ENCODE data around the gene LIX1. TPM values are rescaled to one million over a fixed set of nuclear protein-coding genes. Genes with fewer than 3 reads are reported as not detected.
A peak's percentile ranks its signal among the peaks of the same experiment; 100 is the strongest.
"Not testable (repeated sequence)": the region's sequence is repeated elsewhere in the genome, so short reads cannot be mapped to it uniquely, and the experiment has no call there.

LIX1 gene
- total and polyA plus RNA-seq, 5 donors from 2014 or later: not detected

DNA sequence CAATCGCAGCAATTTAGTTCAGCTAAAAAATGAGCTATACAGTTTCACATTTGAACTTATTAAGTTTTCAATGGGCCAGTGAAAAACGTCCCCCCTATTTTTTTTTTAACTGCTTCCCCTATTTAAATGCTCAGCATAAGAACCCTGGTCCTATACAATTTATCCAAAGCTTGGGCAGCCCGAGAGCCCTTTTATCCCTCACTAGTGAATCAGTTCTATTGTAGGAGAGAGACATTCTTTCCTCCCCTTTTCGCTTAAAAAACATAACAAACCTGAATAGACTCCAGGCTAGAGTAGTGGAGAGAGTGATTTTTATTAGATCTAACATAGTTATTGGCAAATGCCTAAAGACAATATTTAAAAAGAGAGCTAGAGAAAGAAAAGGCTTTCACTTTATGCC, 1.4 kb downstream of the LIX1 start:
- Histone ChIP-seq H3K27ac (ENCODE audit: insufficient read depth, low read length, poor library complexity, severe bottlenecking) (no peak overlapping the region), H3K4me3 (ENCODE audit: low read depth, low read length) (no peak overlapping the region), H3K36me3 (ENCODE audit: control insufficient read depth, insufficient read depth, low read length) (no peaks in the 10 kb centered on the region), H3K4me1 (ENCODE audit: control insufficient read depth, insufficient read depth, low read length, poor library complexity, severe bottlenecking) (no peaks in the 10 kb centered on the region), H3K9me3 (ENCODE audit: control insufficient read depth in 2 of 2, low read length in 2 of 2) (no peaks in the 10 kb centered on the region), H3K27me3 (ENCODE audit: control insufficient read depth, insufficient read depth, low read length) (peaks cover 15% of the 10 kb centered on the region)
- ATAC-seq (ENCODE audit: low read depth in 2 of 2) (no peak), DNase-seq (no peak)
- H3K4me3 Mint-ChIP-seq: no peak overlapping the region
- H3K4me1 Mint-ChIP-seq: no peaks in the 10 kb centered on the region
- no peaks in the 10 kb centered on the region for H3K36me3 Mint-ChIP-seq
- H3K9me3 Mint-ChIP-seq: peaks cover 0 to 3% (median 0%) of the 10 kb centered on the region in 7 donors
- peaks cover 39% of the 10 kb centered on the region for H3K27me3 Mint-ChIP-seq
- no peak overlapping the region for H3K27ac Mint-ChIP-seq

DNA sequence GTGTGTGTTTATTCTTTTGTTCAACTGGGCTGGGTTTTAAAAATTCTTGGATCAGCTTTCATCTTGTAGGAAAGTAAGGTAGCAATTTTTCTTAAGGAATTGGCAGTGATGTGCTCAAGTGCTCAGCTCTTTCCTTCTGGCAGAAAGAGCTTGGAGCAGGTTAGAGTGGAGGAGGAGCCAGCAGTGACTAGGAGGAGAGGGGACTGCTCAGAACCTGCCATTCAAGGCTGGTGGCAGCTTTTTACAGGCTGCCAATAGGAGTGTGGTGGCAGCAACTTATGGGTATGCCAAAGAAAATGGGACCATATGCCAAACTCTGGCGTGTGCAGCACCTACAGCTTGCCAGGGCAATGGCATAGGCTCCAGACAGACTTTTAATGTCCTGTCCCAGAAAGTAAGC, 2.2 kb downstream of the LIX1 start:
- H3K36me3 ChIP-seq (ENCODE audit: control insufficient read depth, insufficient read depth, low read length); H3K4me3 Mint-ChIP-seq; H3K4me3 ChIP-seq (ENCODE audit: low read depth, low read length); H3K27ac Mint-ChIP-seq; H3K27ac ChIP-seq (ENCODE audit: insufficient read depth, low read length, poor library complexity, severe bottlenecking); ATAC-seq (ENCODE audit: low read depth in 2 of 2); H3K4me1 ChIP-seq (ENCODE audit: control insufficient read depth, insufficient read depth, low read length, poor library complexity, severe bottlenecking); H3K36me3 Mint-ChIP-seq; H3K9me3 Mint-ChIP-seq; H3K9me3 ChIP-seq (ENCODE audit: control insufficient read depth in 2 of 2, low read length in 2 of 2); H3K4me1 Mint-ChIP-seq; DNase-seq: not testable (repeated sequence)
- H3K27me3 ChIP-seq (ENCODE audit: control insufficient read depth, insufficient read depth, low read length): peaks cover 15% of the 10 kb centered on the region
- peaks cover 37% of the 10 kb centered on the region for H3K27me3 Mint-ChIP-seq

DNA sequence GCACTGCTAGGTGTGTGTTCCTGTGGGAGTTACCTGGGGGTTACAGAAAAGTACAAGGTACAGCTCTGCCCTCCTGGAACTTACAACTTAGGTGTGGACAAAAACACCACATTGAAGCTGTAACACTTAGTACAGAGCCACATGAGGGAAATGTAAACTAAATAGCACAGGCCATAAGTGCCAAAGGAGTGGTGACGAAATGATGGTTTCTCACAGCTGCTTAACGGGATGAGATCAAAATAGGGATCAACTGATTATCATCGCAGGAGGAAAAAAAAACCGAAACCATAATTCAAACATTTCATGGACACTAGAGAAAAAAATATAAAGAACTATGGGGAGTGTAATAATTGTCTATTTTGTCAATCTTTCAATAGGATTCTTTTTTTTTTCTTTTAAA, 5.9 kb downstream of the LIX1 start:
- Histone ChIP-seq H3K9me3 (ENCODE audit: control insufficient read depth in 2 of 2, low read length in 2 of 2) (no peaks in the 10 kb centered on the region), H3K4me1 (ENCODE audit: control insufficient read depth, insufficient read depth, low read length, poor library complexity, severe bottlenecking) (no peaks in the 10 kb centered on the region), H3K27ac (ENCODE audit: insufficient read depth, low read length, poor library complexity, severe bottlenecking) (no peak overlapping the region), H3K27me3 (ENCODE audit: control insufficient read depth, insufficient read depth, low read length) (peaks cover 12% of the 10 kb centered on the region), H3K4me3 (ENCODE audit: low read depth, low read length) (no peak overlapping the region), H3K36me3 (ENCODE audit: control insufficient read depth, insufficient read depth, low read length) (no peaks in the 10 kb centered on the region)
- H3K4me1 Mint-ChIP-seq: peaks cover 0 to 4% (median 0%) of the 10 kb centered on the region in 4 donors
- no peaks in the 10 kb centered on the region for H3K36me3 Mint-ChIP-seq
- H3K27me3 Mint-ChIP-seq: peaks cover 22% of the 10 kb centered on the region
- H3K27ac Mint-ChIP-seq: no peak overlapping the region
- DNase-seq: no peak
- H3K9me3 Mint-ChIP-seq: peaks cover 0 to 2% (median 0%) of the 10 kb centered on the region in 7 donors
- no peak overlapping the region for H3K4me3 Mint-ChIP-seq
- ATAC-seq (ENCODE audit: low read depth in 2 of 2): no peak

DNA sequence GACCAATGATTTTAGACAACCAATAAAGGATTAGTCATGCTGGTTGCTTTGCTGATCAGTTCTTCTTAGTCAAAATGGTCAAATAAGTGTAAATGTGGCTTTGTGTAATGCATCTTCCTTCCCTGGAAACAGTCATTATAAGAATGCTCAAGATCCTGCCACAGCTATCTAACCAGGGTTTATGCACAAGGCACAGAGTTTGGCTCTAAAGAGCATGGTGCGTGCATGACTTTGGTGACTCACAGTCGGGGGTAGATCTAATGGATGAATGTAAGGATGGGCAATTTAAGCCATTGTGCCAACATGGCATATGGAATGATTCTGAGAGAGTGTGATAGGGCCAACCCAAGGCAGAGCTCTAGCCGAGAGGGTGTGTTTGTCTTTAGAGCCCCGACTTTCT, 6.5 kb downstream of the LIX1 start:
- Histone ChIP-seq H3K27me3 (ENCODE audit: control insufficient read depth, insufficient read depth, low read length) (peaks cover 7% of the 10 kb centered on the region), H3K9me3 (ENCODE audit: control insufficient read depth in 2 of 2, low read length in 2 of 2) (no peaks in the 10 kb centered on the region), H3K27ac (ENCODE audit: insufficient read depth, low read length, poor library complexity, severe bottlenecking) (no peak overlapping the region), H3K36me3 (ENCODE audit: control insufficient read depth, insufficient read depth, low read length) (no peaks in the 10 kb centered on the region), H3K4me1 (ENCODE audit: control insufficient read depth, insufficient read depth, low read length, poor library complexity, severe bottlenecking) (no peaks in the 10 kb centered on the region), H3K4me3 (ENCODE audit: low read depth, low read length) (no peak overlapping the region)
- Mint-ChIP-seq H3K4me3 (no peak overlapping the region), H3K27ac (no peak overlapping the region), H3K27me3 (peaks cover 16% of the 10 kb centered on the region), H3K36me3 (no peaks in the 10 kb centered on the region), H3K4me1 (peaks cover 0 to 4% (median 0%) of the 10 kb centered on the region in 4 donors), H3K9me3 (peaks cover 0 to 2% (median 0%) of the 10 kb centered on the region in 7 donors)
- ATAC-seq (ENCODE audit: low read depth in 2 of 2): no peak
- DNase-seq: no peak

DNA sequence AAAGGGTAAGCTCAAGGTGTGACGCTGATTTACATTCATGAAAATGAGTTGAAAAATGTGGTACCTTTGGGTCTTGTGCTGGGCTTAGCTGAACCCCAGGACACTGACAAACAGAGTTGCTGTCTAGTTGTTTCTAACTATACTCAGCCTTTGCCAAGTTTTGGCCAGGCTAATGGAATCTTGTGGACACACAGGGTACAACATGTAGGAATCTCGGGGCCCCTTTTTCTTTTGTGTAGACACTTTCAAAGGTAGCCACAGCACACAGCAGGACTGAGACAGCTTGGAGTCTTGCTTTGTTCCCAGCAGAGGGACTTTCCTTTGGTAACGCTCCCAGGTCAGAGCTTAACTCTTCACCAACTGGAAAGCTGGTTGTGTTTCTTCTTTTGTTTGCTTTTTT, 7.8 kb downstream of the LIX1 start:
- H3K9me3 ChIP-seq (ENCODE audit: control insufficient read depth in 2 of 2, low read length in 2 of 2): no peaks in the 10 kb centered on the region
- no peak overlapping the region for H3K4me3 Mint-ChIP-seq
- H3K27me3 Mint-ChIP-seq: peaks cover 11% of the 10 kb centered on the region
- peaks cover 0 to 4% (median 0%) of the 10 kb centered on the region in 4 donors for H3K4me1 Mint-ChIP-seq
- H3K27ac ChIP-seq (ENCODE audit: insufficient read depth, low read length, poor library complexity, severe bottlenecking): no peak overlapping the region
- H3K36me3 Mint-ChIP-seq: no peaks in the 10 kb centered on the region
- no peaks in the 10 kb centered on the region for H3K4me1 ChIP-seq (ENCODE audit: control insufficient read depth, insufficient read depth, low read length, poor library complexity, severe bottlenecking)
- DNase-seq (no peak), ATAC-seq (ENCODE audit: low read depth in 2 of 2) (no peak)
- H3K36me3 ChIP-seq (ENCODE audit: control insufficient read depth, insufficient read depth, low read length): no peaks in the 10 kb centered on the region
- peaks cover 0 to 2% (median 0%) of the 10 kb centered on the region in 7 donors for H3K9me3 Mint-ChIP-seq
- peaks cover 7% of the 10 kb centered on the region for H3K27me3 ChIP-seq (ENCODE audit: control insufficient read depth, insufficient read depth, low read length)
- no peak overlapping the region for H3K4me3 ChIP-seq (ENCODE audit: low read depth, low read length)
- H3K27ac Mint-ChIP-seq: no peak overlapping the region

DNA sequence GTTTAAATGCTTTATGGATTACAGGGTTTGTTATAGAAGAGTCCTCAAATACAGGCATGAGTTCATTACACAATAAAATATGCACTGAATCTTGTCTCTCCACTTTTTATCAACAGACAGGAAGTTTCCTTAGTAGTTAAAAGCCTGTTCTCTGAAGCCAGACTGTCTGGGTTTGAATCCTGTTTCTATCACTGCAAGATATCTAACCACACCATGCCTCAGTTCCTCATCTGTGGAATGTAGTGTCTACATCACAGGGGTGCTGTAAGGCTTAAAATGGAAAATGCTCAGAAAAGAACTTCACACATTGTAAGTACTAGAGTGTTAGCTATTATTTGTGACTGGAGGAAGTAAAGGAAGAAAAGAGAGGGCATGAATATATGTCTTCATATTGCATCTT, 9.3 kb downstream of the LIX1 start:
- H3K4me1 Mint-ChIP-seq: peaks cover 0 to 7% (median 0%) of the 10 kb centered on the region in 4 donors
- H3K36me3 Mint-ChIP-seq: no peaks in the 10 kb centered on the region
- no peak for DNase-seq
- Histone ChIP-seq H3K27ac (ENCODE audit: insufficient read depth, low read length, poor library complexity, severe bottlenecking) (no peak overlapping the region), H3K36me3 (ENCODE audit: control insufficient read depth, insufficient read depth, low read length) (no peaks in the 10 kb centered on the region), H3K27me3 (ENCODE audit: control insufficient read depth, insufficient read depth, low read length) (no peaks in the 10 kb centered on the region), H3K9me3 (ENCODE audit: control insufficient read depth in 2 of 2, low read length in 2 of 2) (no peaks in the 10 kb centered on the region), H3K4me3 (ENCODE audit: low read depth, low read length) (no peak overlapping the region), H3K4me1 (ENCODE audit: control insufficient read depth, insufficient read depth, low read length, poor library complexity, severe bottlenecking) (no peaks in the 10 kb centered on the region)
- no peaks in the 10 kb centered on the region for H3K9me3 Mint-ChIP-seq
- ATAC-seq (ENCODE audit: low read depth in 2 of 2): no peak
- no peak overlapping the region for H3K27ac Mint-ChIP-seq
- no peak overlapping the region for H3K4me3 Mint-ChIP-seq
- H3K27me3 Mint-ChIP-seq: peaks cover 9% of the 10 kb centered on the region

DNA sequence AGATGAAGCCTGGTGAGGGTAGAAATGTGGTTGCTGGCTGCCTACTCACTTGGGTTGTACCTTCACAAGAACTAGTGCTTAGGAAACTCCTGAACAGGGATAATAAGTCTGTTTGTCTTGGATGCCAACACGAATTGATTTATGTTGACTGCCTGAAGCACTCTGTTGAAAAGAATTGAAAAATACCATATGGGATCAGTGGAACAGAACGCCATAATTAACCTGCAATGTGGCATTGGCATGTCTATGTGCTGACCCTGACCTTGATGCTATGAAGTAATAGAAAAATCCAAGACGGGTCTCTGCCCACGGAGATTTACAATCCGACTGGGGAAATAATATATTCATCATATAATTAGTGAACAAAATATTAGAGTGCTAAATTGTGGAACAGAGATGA, 10.5 kb downstream of the LIX1 start:
- no peaks in the 10 kb centered on the region for H3K36me3 ChIP-seq (ENCODE audit: control insufficient read depth, insufficient read depth, low read length)
- H3K27ac ChIP-seq (ENCODE audit: insufficient read depth, low read length, poor library complexity, severe bottlenecking): no peak overlapping the region
- DNase-seq (no peak), ATAC-seq (ENCODE audit: low read depth in 2 of 2) (no peak)
- H3K27me3 ChIP-seq (ENCODE audit: control insufficient read depth, insufficient read depth, low read length): peaks cover 2% of the 10 kb centered on the region
- peaks cover 20% of the 10 kb centered on the region for H3K27me3 Mint-ChIP-seq
- H3K36me3 Mint-ChIP-seq: no peaks in the 10 kb centered on the region
- peaks cover 0 to under 1% (median 0%) of the 10 kb centered on the region in 7 donors for H3K9me3 Mint-ChIP-seq
- H3K4me3 ChIP-seq (ENCODE audit: low read depth, low read length): no peak overlapping the region
- H3K27ac Mint-ChIP-seq: no peak overlapping the region
- H3K4me3 Mint-ChIP-seq: no peak overlapping the region
- no peaks in the 10 kb centered on the region for H3K4me1 ChIP-seq (ENCODE audit: control insufficient read depth, insufficient read depth, low read length, poor library complexity, severe bottlenecking)
- H3K4me1 Mint-ChIP-seq: peaks cover 0 to 7% (median 0%) of the 10 kb centered on the region in 4 donors
- no peaks in the 10 kb centered on the region for H3K9me3 ChIP-seq (ENCODE audit: control insufficient read depth in 2 of 2, low read length in 2 of 2)

DNA sequence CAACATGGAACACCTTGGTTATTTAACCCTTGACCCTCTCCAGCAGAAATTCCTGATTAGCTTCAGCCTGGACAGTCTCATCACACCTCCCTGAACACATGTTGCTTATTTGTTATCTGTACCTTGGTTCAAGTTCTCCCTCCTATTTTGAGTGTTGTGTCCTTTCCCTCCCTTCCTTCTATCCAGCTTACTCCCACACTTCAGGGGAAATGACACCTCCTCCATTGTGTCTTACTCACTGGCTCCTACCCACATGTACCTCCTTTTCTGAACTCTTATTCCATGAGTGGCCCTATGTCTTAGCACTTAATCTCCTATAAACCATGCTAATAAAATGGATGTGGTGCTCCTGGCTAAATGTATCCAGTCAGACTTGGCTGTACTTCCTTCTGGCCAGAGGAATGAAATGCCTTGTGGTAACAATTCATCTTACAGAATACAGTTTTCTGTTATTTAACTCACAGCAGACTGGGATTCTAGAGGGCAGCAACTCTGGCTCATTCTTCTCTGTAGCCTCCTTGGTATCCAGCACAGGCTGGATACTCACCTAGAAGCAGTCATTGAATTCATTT, 11.2 kb downstream of the LIX1 start:
- Histone ChIP-seq H3K4me1 (ENCODE audit: control insufficient read depth, insufficient read depth, low read length, poor library complexity, severe bottlenecking) (no peaks in the 10 kb centered on the region), H3K27me3 (ENCODE audit: control insufficient read depth, insufficient read depth, low read length) (peaks cover 2% of the 10 kb centered on the region), H3K36me3 (ENCODE audit: control insufficient read depth, insufficient read depth, low read length) (no peaks in the 10 kb centered on the region), H3K27ac (ENCODE audit: insufficient read depth, low read length, poor library complexity, severe bottlenecking) (no peak overlapping the region), H3K9me3 (ENCODE audit: control insufficient read depth in 2 of 2, low read length in 2 of 2) (no peaks in the 10 kb centered on the region), H3K4me3 (ENCODE audit: low read depth, low read length) (no peak overlapping the region)
- Mint-ChIP-seq H3K27ac (peak overlapping the region in 1 of 3 donors; percentile 53), H3K36me3 (no peaks in the 10 kb centered on the region), H3K27me3 (peaks cover 24% of the 10 kb centered on the region), H3K4me1 (peaks cover 0 to 7% (median 0%) of the 10 kb centered on the region in 4 donors), H3K4me3 (no peak overlapping the region), H3K9me3 (peaks cover 0 to 2% (median 0%) of the 10 kb centered on the region in 7 donors)
- ATAC-seq (ENCODE audit: low read depth in 2 of 2): no peak
- DNase-seq: no peak
